ENCODE measurements around the gene HBEGF. TPM values are rescaled to one million over a fixed set of nuclear protein-coding genes. Genes with fewer than 3 reads are reported as not detected.

The HBEGF gene
- total and polyA plus RNA-seq, 2 donors (not counting 1 experiment from before 2014, with no cell fraction given), result 1.8 to 10.3 TPM

DNA sequence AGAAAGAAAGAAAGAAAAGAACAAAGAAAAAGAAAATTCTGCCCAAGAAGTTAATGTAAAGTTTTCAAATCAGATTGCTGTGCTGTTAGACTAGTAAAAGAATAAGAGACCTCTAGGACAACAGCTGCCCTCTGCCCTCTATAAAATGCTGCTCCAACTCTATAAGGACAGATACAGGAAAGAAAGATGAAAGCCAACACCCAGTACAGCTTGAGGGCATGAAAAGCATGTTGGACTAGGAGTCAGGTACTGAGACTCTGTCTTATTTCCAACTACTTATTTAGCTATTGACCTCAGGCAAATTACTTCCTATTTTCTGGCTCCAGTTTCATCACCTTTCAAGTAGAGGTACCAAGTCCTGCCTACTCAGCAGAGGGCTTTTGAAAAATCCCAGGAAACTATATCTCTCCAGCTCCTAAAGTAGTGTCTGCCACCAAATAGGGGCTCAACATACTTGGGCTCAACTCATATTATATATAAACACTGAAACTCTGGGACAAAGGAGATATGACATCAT is 5.7 kb downstream of the HBEGF start:
- no peak overlapping the region for H2AFZ ChIP-seq (ENCODE audit: low read length)
- no peaks in the 10 kb centered on the region for H4K20me1 ChIP-seq (ENCODE audit: control insufficient read depth, extremely low read depth, insufficient read depth, low read length)
- no peaks in the 10 kb centered on the region for H3K27me3 ChIP-seq (ENCODE audit: control insufficient read depth, insufficient read depth, low read length)
- H3K4me1 ChIP-seq (ENCODE audit: control insufficient read depth, extremely low read depth, insufficient read depth, low read length), result peaks cover 23% of the 10 kb centered on the region
- no peak overlapping the region for H3K4me2 ChIP-seq (ENCODE audit: extremely low read depth, insufficient read depth, low read length)
- no peak overlapping the region for H3K27ac ChIP-seq (ENCODE audit: insufficient read depth, low read length)
- H3K9ac ChIP-seq (ENCODE audit: insufficient read depth, low read length), result no peak overlapping the region
- H3K36me3 ChIP-seq (ENCODE audit: control insufficient read depth, insufficient read depth, low read length), result peaks cover 5% of the 10 kb centered on the region
- TF ChIP-seq, protein P1, sequence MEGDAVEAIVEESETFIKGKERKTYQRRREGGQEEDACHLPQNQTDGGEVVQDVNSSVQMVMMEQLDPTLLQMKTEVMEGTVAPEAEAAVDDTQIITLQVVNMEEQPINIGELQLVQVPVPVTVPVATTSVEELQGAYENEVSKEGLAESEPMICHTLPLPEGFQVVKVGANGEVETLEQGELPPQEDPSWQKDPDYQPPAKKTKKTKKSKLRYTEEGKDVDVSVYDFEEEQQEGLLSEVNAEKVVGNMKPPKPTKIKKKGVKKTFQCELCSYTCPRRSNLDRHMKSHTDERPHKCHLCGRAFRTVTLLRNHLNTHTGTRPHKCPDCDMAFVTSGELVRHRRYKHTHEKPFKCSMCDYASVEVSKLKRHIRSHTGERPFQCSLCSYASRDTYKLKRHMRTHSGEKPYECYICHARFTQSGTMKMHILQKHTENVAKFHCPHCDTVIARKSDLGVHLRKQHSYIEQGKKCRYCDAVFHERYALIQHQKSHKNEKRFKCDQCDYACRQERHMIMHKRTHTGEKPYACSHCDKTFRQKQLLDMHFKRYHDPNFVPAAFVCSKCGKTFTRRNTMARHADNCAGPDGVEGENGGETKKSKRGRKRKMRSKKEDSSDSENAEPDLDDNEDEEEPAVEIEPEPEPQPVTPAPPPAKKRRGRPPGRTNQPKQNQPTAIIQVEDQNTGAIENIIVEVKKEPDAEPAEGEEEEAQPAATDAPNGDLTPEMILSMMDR (conservative IDR thresholded peaks at IDR 0.05 in 1 of 2, IDR thresholded peaks at IDR 0.05 in 1 of 2; ENCODE audit: low read depth in 1 of 2, low read length in 2 of 2), result no peak
- TF ChIP-seq EZH2 (IDR thresholded peaks at IDR 0.05; ENCODE audit: low read length, missing control alignments), result no peak
- H3K4me3 ChIP-seq (replicated peaks in 1 of 4; ENCODE audit: control extremely low read depth in 1 of 4, insufficient read depth in 1 of 4, low read depth in 3 of 4, low read length in 4 of 4), result no peak overlapping the region
- H3K9me3 ChIP-seq (ENCODE audit: control insufficient read depth, insufficient read depth, low read depth, low read length), result no peaks in the 10 kb centered on the region
- no peak for DNase-seq (ENCODE audit: low read depth in 2 of 2)
- peaks cover 24% of the 10 kb centered on the region for H3K79me2 ChIP-seq (ENCODE audit: control insufficient read depth, insufficient read depth, low read length)

GRCh38 chr5:140339636-140340035 is 6.8 kb downstream of the HBEGF start:
- H3K27me3 ChIP-seq (ENCODE audit: control insufficient read depth, insufficient read depth, low read length), result no peaks in the 10 kb centered on the region
- no peak overlapping the region for H3K9ac ChIP-seq (ENCODE audit: insufficient read depth, low read length)
- DNase-seq (ENCODE audit: low read depth in 2 of 2), result no peak
- no peak overlapping the region for H2AFZ ChIP-seq (ENCODE audit: low read length)
- no peak overlapping the region for H3K4me2 ChIP-seq (ENCODE audit: extremely low read depth, insufficient read depth, low read length)
- peaks cover 18% of the 10 kb centered on the region for H3K4me1 ChIP-seq (ENCODE audit: control insufficient read depth, extremely low read depth, insufficient read depth, low read length)
- H3K79me2 ChIP-seq (ENCODE audit: control insufficient read depth, insufficient read depth, low read length), result peaks cover 15% of the 10 kb centered on the region
- peaks cover 8% of the 10 kb centered on the region for H3K36me3 ChIP-seq (ENCODE audit: control insufficient read depth, insufficient read depth, low read length)
- no peaks in the 10 kb centered on the region for H3K9me3 ChIP-seq (ENCODE audit: control insufficient read depth, insufficient read depth, low read depth, low read length)
- H4K20me1 ChIP-seq (ENCODE audit: control insufficient read depth, extremely low read depth, insufficient read depth, low read length), result no peaks in the 10 kb centered on the region
- no peak overlapping the region for H3K4me3 ChIP-seq (replicated peaks in 1 of 4; ENCODE audit: control extremely low read depth in 1 of 4, insufficient read depth in 1 of 4, low read depth in 3 of 4, low read length in 4 of 4)
- TF ChIP-seq, protein P1 (conservative IDR thresholded peaks at IDR 0.05 in 1 of 2, IDR thresholded peaks at IDR 0.05 in 1 of 2; ENCODE audit: low read depth in 1 of 2, low read length in 2 of 2), result no peak
- TF ChIP-seq EZH2 (IDR thresholded peaks at IDR 0.05; ENCODE audit: low read length, missing control alignments), result no peak
- no peak overlapping the region for H3K27ac ChIP-seq (ENCODE audit: insufficient read depth, low read length)

GRCh38 chr5:140338908-140339307 is 7.5 kb downstream of the HBEGF start:
- peaks cover 11% of the 10 kb centered on the region for H3K79me2 ChIP-seq (ENCODE audit: control insufficient read depth, insufficient read depth, low read length)
- no peaks in the 10 kb centered on the region for H3K27me3 ChIP-seq (ENCODE audit: control insufficient read depth, insufficient read depth, low read length)
- H3K27ac ChIP-seq (ENCODE audit: insufficient read depth, low read length), result no peak overlapping the region
- TF ChIP-seq EZH2 (IDR thresholded peaks at IDR 0.05; ENCODE audit: low read length, missing control alignments), result no peak
- TF ChIP-seq, protein P1 (conservative IDR thresholded peaks at IDR 0.05 in 1 of 2, IDR thresholded peaks at IDR 0.05 in 1 of 2; ENCODE audit: low read depth in 1 of 2, low read length in 2 of 2), result no peak
- H3K9ac ChIP-seq (ENCODE audit: insufficient read depth, low read length), result no peak overlapping the region
- no peak for DNase-seq (ENCODE audit: low read depth in 2 of 2)
- H3K36me3 ChIP-seq (ENCODE audit: control insufficient read depth, insufficient read depth, low read length), result peaks cover 8% of the 10 kb centered on the region
- H3K4me3 ChIP-seq (replicated peaks in 1 of 4; ENCODE audit: control extremely low read depth in 1 of 4, insufficient read depth in 1 of 4, low read depth in 3 of 4, low read length in 4 of 4), result no peak overlapping the region
- H4K20me1 ChIP-seq (ENCODE audit: control insufficient read depth, extremely low read depth, insufficient read depth, low read length), result no peaks in the 10 kb centered on the region
- no peaks in the 10 kb centered on the region for H3K9me3 ChIP-seq (ENCODE audit: control insufficient read depth, insufficient read depth, low read depth, low read length)
- no peak overlapping the region for H2AFZ ChIP-seq (ENCODE audit: low read length)
- no peak overlapping the region for H3K4me2 ChIP-seq (ENCODE audit: extremely low read depth, insufficient read depth, low read length)
- peaks cover 14% of the 10 kb centered on the region for H3K4me1 ChIP-seq (ENCODE audit: control insufficient read depth, extremely low read depth, insufficient read depth, low read length)
